Measurements from ENCODE around the gene ZNF816. TPM values are rescaled to one million over a fixed set of nuclear protein-coding genes. Genes with fewer than 3 reads are reported as not detected.
"Not testable (repeated sequence)": the region's sequence is repeated elsewhere in the genome, so short reads cannot be mapped to it uniquely, and the experiment has no call there.

The ZNF816 gene
- total and polyA plus RNA-seq, 9 donors, result 3.9 to 15.1 (median 9.7) TPM

DNA sequence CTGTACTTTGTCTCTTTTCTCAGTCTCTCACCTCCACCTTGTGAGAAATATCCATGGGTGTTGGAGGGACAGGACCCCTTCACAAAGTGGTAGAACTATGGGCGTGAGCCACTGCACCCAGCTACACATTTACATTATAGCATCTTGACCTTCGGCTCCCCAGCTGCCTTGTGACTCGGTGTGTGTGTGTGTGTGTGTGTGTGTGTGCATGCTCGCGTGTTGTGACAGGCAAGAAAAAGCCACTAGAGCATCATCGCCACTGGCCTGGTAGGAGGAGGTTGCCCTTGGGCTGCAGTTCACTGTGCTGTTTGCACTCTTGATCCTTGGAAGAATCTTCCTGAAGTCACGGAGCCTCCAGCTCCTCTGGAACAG is 25.7 kb downstream of the ZNF816 start:
- no peaks in the 10 kb centered on the region for H3K9me3 ChIP-seq
- no peaks in the 10 kb centered on the region for H3K27me3 ChIP-seq
- TF ChIP-seq, protein P1, sequence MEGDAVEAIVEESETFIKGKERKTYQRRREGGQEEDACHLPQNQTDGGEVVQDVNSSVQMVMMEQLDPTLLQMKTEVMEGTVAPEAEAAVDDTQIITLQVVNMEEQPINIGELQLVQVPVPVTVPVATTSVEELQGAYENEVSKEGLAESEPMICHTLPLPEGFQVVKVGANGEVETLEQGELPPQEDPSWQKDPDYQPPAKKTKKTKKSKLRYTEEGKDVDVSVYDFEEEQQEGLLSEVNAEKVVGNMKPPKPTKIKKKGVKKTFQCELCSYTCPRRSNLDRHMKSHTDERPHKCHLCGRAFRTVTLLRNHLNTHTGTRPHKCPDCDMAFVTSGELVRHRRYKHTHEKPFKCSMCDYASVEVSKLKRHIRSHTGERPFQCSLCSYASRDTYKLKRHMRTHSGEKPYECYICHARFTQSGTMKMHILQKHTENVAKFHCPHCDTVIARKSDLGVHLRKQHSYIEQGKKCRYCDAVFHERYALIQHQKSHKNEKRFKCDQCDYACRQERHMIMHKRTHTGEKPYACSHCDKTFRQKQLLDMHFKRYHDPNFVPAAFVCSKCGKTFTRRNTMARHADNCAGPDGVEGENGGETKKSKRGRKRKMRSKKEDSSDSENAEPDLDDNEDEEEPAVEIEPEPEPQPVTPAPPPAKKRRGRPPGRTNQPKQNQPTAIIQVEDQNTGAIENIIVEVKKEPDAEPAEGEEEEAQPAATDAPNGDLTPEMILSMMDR (IDR thresholded peaks at IDR 0.05), result no peak
- TF ChIP-seq POLR2A (IDR thresholded peaks at IDR 0.05) (no peak), EP300 (IDR thresholded peaks at IDR 0.05) (no peak)
- no peak overlapping the region for H3K27ac ChIP-seq
- H3K4me1 ChIP-seq (ENCODE audit: insufficient read depth), result no peaks in the 10 kb centered on the region
- H3K4me3 ChIP-seq, result no peak overlapping the region
- DNase-seq, result no peak
- WGBS, 3 donors, result 85 to 91% (median 90%) methylated on average over 7 of the region's 7 CpGs
- intact Hi-C loops (cut with DNase I), result no loop called here
- H3K36me3 ChIP-seq, result no peaks in the 10 kb centered on the region

DNA sequence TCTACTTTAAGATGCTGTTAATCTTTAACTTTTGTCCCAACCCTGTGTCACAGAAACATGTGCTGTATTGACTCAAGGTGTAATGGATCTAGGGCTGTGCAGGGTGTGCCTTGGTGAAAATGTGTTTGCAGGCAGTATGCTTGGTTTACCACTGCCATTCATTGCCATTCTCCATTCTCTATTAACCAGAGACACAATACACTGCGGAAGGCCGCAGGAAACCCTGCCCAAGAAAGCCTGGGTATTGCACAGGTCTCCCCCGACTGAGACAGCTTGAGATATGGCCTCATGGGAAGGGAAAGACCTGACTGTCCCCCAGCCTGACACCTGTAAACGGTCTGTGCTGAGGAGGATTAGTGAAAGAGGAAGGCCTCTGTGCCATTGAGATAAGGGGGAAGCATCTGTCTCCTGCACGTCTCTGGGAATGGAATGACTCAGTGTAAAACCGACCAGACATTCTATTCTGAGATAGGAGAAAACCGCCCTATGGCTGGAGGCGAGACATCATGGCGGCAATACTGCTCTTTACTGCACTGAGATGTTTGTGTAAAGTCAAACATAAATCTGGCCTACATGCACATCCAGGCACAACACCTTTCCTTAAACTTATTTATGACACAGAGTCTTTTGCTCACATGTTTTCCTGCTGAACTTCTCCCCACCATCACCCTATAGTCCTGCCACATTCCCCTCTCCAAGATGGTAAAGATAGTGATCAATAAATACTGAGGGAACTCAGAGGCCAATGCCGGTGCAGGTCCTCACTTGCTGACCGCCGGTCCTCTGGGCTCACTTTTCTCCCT is 26.3 kb downstream of the ZNF816 start:
- Histone ChIP-seq H3K9me3 (no peaks in the 10 kb centered on the region), H3K36me3 (no peaks in the 10 kb centered on the region), H3K27ac (no peak overlapping the region), H3K4me3 (no peak overlapping the region), H3K4me1 (ENCODE audit: insufficient read depth) (no peaks in the 10 kb centered on the region), H3K27me3 (no peaks in the 10 kb centered on the region)
- DNase-seq, result no peak
- intact Hi-C loops (cut with DNase I), result no loop called here
- 78 to 84% (median 83%) methylated on average over 12 of the region's 12 CpGs for WGBS, 3 donors
- TF ChIP-seq EP300 (IDR thresholded peaks at IDR 0.05) (no peak), POLR2A (IDR thresholded peaks at IDR 0.05) (no peak)
- TF ChIP-seq, protein P1 (IDR thresholded peaks at IDR 0.05), result no peak

DNA sequence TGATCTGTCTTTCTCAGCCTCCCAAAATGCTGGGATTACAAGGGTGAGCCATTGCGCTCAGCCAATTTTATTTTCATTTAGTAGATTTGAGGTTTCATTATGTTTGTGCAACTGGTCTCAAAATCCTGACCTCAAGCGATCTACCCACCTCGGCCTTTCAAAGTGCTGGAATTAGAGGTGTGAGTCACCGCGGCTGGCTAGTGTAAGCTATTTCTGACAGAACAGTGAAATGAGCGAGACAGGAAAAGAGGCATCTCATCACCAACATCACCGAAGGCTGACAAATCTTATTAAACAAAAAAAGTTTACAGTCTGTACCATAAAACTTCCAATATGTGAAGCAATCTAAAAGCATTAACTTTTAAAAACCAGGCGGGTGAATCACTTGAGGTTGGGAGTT is 27.2 kb downstream of the ZNF816 start:
- DNase-seq, result no peak
- TF ChIP-seq, protein P1 (IDR thresholded peaks at IDR 0.05), result no peak
- TF ChIP-seq EP300 (IDR thresholded peaks at IDR 0.05) (no peak), POLR2A (IDR thresholded peaks at IDR 0.05) (no peak)
- H3K27me3 ChIP-seq, result no peaks in the 10 kb centered on the region
- H3K4me3 ChIP-seq, result no peak overlapping the region
- H3K36me3 ChIP-seq, result no peaks in the 10 kb centered on the region
- WGBS, 3 donors, result 88 to 96% (median 95%) methylated on average over 8 of the region's 8 CpGs
- intact Hi-C loops (cut with DNase I), result no loop called here
- H3K9me3 ChIP-seq, result no peaks in the 10 kb centered on the region
- no peaks in the 10 kb centered on the region for H3K4me1 ChIP-seq (ENCODE audit: insufficient read depth)
- no peak overlapping the region for H3K27ac ChIP-seq

DNA sequence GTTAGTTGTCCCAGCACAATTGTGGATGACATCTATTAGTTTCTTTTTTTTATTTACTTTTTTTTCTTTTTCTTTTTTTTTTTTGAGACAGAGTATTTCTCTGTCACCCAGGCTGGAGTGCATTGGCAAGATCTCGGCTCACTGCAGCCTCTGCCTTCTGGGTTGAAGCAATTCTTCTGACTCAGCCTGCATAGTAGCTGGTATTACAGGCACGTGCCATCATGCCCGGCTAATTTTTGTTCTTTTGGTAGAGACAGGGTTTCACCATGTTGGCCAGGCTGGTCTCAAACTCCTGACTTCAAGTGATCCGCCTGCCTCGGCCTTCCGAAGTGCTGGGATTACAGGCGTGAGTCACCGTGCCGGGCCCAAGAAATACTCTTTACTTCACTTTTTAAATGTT is 38.0 kb downstream of the ZNF816 start:
- H3K36me3 ChIP-seq; H3K4me1 ChIP-seq (ENCODE audit: insufficient read depth); H3K9me3 ChIP-seq; intact Hi-C loops (cut with DNase I); H3K4me3 ChIP-seq; H3K27me3 ChIP-seq; H3K27ac ChIP-seq; DNase-seq: not testable (repeated sequence)
- 92 to 95% (median 95%) methylated on average over 9 of the region's 9 CpGs for WGBS, 3 donors

Data from ovary (tissue), 9 donors.